NT2/D1 (cell line): ENCODE data around the gene AOAH.

Experiments used
- SUZ12 ChIP-seq: IDR thresholded peaks from 2 replicates; pipeline ENCODE4 v1.6.1; 2011; ENCODE audit not compliant: insufficient read length, insufficient read depth; ENCODE audit errors: extremely low read depth
- YY1 ChIP-seq: IDR thresholded peaks from 2 replicates; pipeline ENCODE4 v1.6.1; 2011; ENCODE audit not compliant: insufficient read length, insufficient read depth
- ZNF274 ChIP-seq: IDR thresholded peaks from 2 replicates; pipeline ENCODE4 v1.6.1; 2011; ENCODE audit warnings: mild to moderate bottlenecking, low read depth, low read length

DNA sequence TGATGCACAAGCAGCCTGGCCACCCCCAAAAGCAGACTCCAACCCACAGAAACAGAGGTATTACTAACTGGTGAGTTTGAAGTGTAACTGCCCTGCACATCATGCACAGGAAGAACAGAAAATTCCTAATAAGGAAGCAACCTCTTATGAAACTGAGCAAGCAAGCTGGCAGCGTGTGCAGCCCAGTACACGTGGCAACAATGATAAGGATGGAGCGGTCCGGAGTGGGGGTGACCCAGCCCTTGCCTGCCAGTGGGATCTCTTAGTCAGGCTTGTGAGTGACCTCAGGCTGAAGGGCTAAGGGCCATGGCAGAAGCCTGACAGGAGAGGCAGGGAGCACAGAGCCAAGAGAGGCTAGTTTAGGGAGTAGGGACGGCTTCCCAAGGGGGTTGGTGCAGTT, 22.1 kb upstream of the AOAH start:
- TF ChIP-seq ZNF274 (no peak), YY1 (no peak), SUZ12 (no peak)
